HL-60 (cell line): ENCODE data around the gene NFIA.

Source experiments
- GABPA ChIP-seq: IDR thresholded peaks from 2 replicates; pipeline ENCODE4 v1.6.1; 2012; ENCODE audit warnings: low read depth
- POLR2AphosphoS5 ChIP-seq: IDR thresholded peaks from 2 replicates; pipeline ENCODE4 v1.6.1; 2012; ENCODE audit warnings: low read depth
- TF ChIP-seq, protein P1 (sequence below): IDR thresholded peaks from one replicate; pipeline ENCODE4 v1.5.1; 2011; ENCODE audit warnings: low read length, control low read depth, inconsistent platforms; ENCODE audit not compliant: insufficient read depth

- TF ChIP-seq GABPA (no peak), POLR2AphosphoS5 (no peak)
- TF ChIP-seq, protein P1, sequence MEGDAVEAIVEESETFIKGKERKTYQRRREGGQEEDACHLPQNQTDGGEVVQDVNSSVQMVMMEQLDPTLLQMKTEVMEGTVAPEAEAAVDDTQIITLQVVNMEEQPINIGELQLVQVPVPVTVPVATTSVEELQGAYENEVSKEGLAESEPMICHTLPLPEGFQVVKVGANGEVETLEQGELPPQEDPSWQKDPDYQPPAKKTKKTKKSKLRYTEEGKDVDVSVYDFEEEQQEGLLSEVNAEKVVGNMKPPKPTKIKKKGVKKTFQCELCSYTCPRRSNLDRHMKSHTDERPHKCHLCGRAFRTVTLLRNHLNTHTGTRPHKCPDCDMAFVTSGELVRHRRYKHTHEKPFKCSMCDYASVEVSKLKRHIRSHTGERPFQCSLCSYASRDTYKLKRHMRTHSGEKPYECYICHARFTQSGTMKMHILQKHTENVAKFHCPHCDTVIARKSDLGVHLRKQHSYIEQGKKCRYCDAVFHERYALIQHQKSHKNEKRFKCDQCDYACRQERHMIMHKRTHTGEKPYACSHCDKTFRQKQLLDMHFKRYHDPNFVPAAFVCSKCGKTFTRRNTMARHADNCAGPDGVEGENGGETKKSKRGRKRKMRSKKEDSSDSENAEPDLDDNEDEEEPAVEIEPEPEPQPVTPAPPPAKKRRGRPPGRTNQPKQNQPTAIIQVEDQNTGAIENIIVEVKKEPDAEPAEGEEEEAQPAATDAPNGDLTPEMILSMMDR = no peak
These were observed 424.7 kb downstream of the NFIA start for GRCh38 chr1:61506944-61507500.
